KMS-11 (cell line): ENCODE data around the gene ZNF580.

ENCODE experiments used
- H2AFZ ChIP-seq: fragments of 200-600 bp; sonication (generic); 2 replicates; pipeline ENCODE4 v1.6.1; 2016; ENCODE audit warnings: antibody characterized with exemption, mixed run types, low read depth
- H3K27ac ChIP-seq: fragments of 200-600 bp; sonication (generic); 2 replicates; pipeline ENCODE4 v1.6.1; 2016; ENCODE audit warnings: mild to moderate bottlenecking, mixed run types
- H3K27me3 ChIP-seq: fragments of 200-600 bp; sonication (generic); 2 replicates; pipeline ENCODE4 v1.6.1; 2017; ENCODE audit warnings: mild to moderate bottlenecking, low read depth, mixed run types, moderate library complexity; ENCODE audit not compliant: insufficient read depth
- H3K36me3 ChIP-seq: fragments of 200-600 bp; sonication (generic); 2 replicates; pipeline ENCODE4 v1.6.1; 2017; ENCODE audit warnings: mild to moderate bottlenecking, mixed run types; ENCODE audit not compliant: insufficient read depth
- H3K4me1 ChIP-seq: fragments of 200-600 bp; sonication (generic); 2 replicates; pipeline ENCODE4 v1.6.1; 2016; ENCODE audit warnings: mild to moderate bottlenecking, low read depth, mixed run types; ENCODE audit not compliant: poor library complexity, severe bottlenecking
- H3K4me2 ChIP-seq: fragments of 200-600 bp; sonication (generic); 2 replicates; pipeline ENCODE4 v1.7.0; 2016; ENCODE audit warnings: mild to moderate bottlenecking, mixed run types
- H3K4me3 ChIP-seq: fragments of 200-600 bp; sonication (generic); IDR thresholded peaks from 2 replicates; pipeline ENCODE4 v1.6.1; 2017; ENCODE audit warnings: low read depth, low read length, mixed read lengths; ENCODE audit not compliant: insufficient read depth
- H3K79me2 ChIP-seq: fragments of 200-600 bp; sonication (generic); 2 replicates; pipeline ENCODE4 v1.6.1; 2016; ENCODE audit warnings: low read depth, mixed run types; ENCODE audit not compliant: insufficient read depth
- H3K9ac ChIP-seq: fragments of 200-600 bp; sonication (generic); 2 replicates; pipeline ENCODE4 v1.6.1; 2016; ENCODE audit warnings: mild to moderate bottlenecking, mixed run types
- H4K20me1 ChIP-seq: fragments of 200-600 bp; sonication (generic); 2 replicates; pipeline ENCODE4 v1.6.1; 2016; ENCODE audit warnings: mild to moderate bottlenecking, mixed run types; ENCODE audit not compliant: insufficient read depth
- CTCF ChIP-seq: fragments of 200-600 bp; sonication (generic); conservative IDR thresholded peaks from 2 replicates; pipeline ENCODE4 v1.6.1; 2017; ENCODE audit warnings: low read depth, mild to moderate bottlenecking, antibody characterized with exemption, low read length, moderate library complexity, mixed read lengths

ZNF580 gene

GRCh38 chr19:55598719-55599467 is 41.9 kb upstream of the ZNF580 start:
- Histone ChIP-seq H3K4me2 (peak overlapping the region; percentile 27; the same call in 1 of the 2 replicates), H3K9ac (peak overlapping the region; percentile 92), H3K4me1 (peaks cover 1% of the 10 kb centered on the region), H2AFZ (peak overlapping the region; percentile 97; the same call in 1 of the 2 replicates), H3K27me3 (no peaks in the 10 kb centered on the region), H4K20me1 (no peaks in the 10 kb centered on the region), H3K79me2 (no peaks in the 10 kb centered on the region), H3K27ac (peak overlapping the region; percentile 84), H3K4me3 (no peak overlapping the region), H3K36me3 (no peaks in the 10 kb centered on the region)
- TF ChIP-seq CTCF = no peak

GRCh38 chr19:55599468-55599841 is 41.3 kb upstream of the ZNF580 start, which contains the start of gene FIZ1:
FIZ1 (minus strand) TSS chr19:55599517; CDS start chr19:55597865, 1,652 bp downstream.
- no peaks in the 10 kb centered on the region for H3K27me3 ChIP-seq
- no peak within 1 kb of the TSS for H3K4me3 ChIP-seq
- H4K20me1 ChIP-seq = no peaks in the 10 kb centered on the region
- H3K27ac ChIP-seq = peak within 1 kb of the TSS; percentile 84
- H2AFZ ChIP-seq = peak within 1 kb of the TSS; percentile 97
- H3K4me2 ChIP-seq = peak within 1 kb of the TSS; percentile 54
- no peak for TF ChIP-seq CTCF
- H3K36me3 ChIP-seq = no peaks in the 10 kb centered on the region
- peak within 1 kb of the TSS; percentile 92 for H3K9ac ChIP-seq
- H3K4me1 ChIP-seq = peaks cover 6% of the 10 kb centered on the region
- H3K79me2 ChIP-seq = no peaks in the 10 kb centered on the region

- Histone ChIP-seq H3K4me2 (peak within 1 kb of the TSS; percentile 95), H4K20me1 (no peaks in the 10 kb centered on the region), H2AFZ (peak within 1 kb of the TSS; percentile 97), H3K79me2 (no peaks in the 10 kb centered on the region), H3K4me3 (no peak within 1 kb of the TSS), H3K27me3 (no peaks in the 10 kb centered on the region), H3K27ac (peak within 1 kb of the TSS; percentile 84), H3K9ac (peak within 1 kb of the TSS; percentile 92), H3K4me1 (peaks cover 6% of the 10 kb centered on the region), H3K36me3 (no peaks in the 10 kb centered on the region)
- no peak for TF ChIP-seq CTCF
Measured at GRCh38 chr19:55599842-55600661, 40.8 kb upstream of the ZNF580 start, which contains the start of gene ZNF524. ZNF524 (plus strand) TSS chr19:55600288; CDS start chr19:55602113, 1,825 bp downstream.

- Histone ChIP-seq H3K4me2 (peak overlapping the region; percentile 95), H3K79me2 (no peaks in the 10 kb centered on the region), H3K27me3 (no peaks in the 10 kb centered on the region), H3K27ac (no peak overlapping the region), H3K36me3 (no peaks in the 10 kb centered on the region), H3K9ac (peak overlapping the region; percentile 53), H3K4me1 (peaks cover 6% of the 10 kb centered on the region), H4K20me1 (no peaks in the 10 kb centered on the region), H2AFZ (peak overlapping the region; percentile 40), H3K4me3 (no peak overlapping the region)
- no peak for TF ChIP-seq CTCF
Measured at GRCh38 chr19:55600662-55601028, 40.2 kb upstream of the ZNF580 start.
